HEK293T (cell line): ENCODE data around the gene PRMT7.

Experiments used
- CTCF ChIA-PET: fragments of 350-600 bp; formaldehyde crosslinking; extraction: SDS; loops from one replicate; lab custom pipeline; 2021; ENCODE audit warnings: antibody characterized with exemption, inconsistent platforms; lab: Yijun Ruan, JAX
- POLR2A ChIA-PET: fragments of 350-600 bp; formaldehyde crosslinking; extraction: SDS; loops from one replicate; lab custom pipeline; 2020; ENCODE audit warnings: antibody characterized with exemption, inconsistent platforms; lab: Yijun Ruan, JAX
- DNase-seq: peaks from one replicate; pipeline ENCODE4 v3.0.0; 2012; ENCODE audit warnings: mixed read lengths; ENCODE audit errors: extremely low spot score
- ARNT ChIP-seq: fragments of 450-650 bp; IDR thresholded peaks from 2 replicates; pipeline ENCODE4 v1.6.1; 2017; ENCODE audit warnings: mild to moderate bottlenecking
- BHLHE40 ChIP-seq: fragments of 450-650 bp; IDR thresholded peaks from 2 replicates; pipeline ENCODE4 v1.6.1; 2016; ENCODE audit warnings: mild to moderate bottlenecking, moderate library complexity, borderline replicate concordance
- CTBP1 ChIP-seq: fragments of 450-650 bp; IDR thresholded peaks from 2 replicates; pipeline ENCODE4 v1.6.1; 2016; ENCODE audit warnings: borderline replicate concordance
- ELF4 ChIP-seq: fragments of 450-650 bp; IDR thresholded peaks from 2 replicates; pipeline ENCODE4 v1.6.1; 2017; ENCODE audit warnings: antibody characterized with exemption
- FOXA1 ChIP-seq: fragments of 450-650 bp; IDR thresholded peaks from 2 replicates; pipeline ENCODE4 v1.6.1; 2016; ENCODE audit warnings: mild to moderate bottlenecking
- FOXK2 ChIP-seq: fragments of 450-650 bp; IDR thresholded peaks from 2 replicates; pipeline ENCODE4 v1.6.1; 2016; ENCODE audit warnings: mild to moderate bottlenecking
- FOXM1 ChIP-seq: fragments of 450-650 bp; IDR thresholded peaks from 2 replicates; pipeline ENCODE4 v1.6.1; 2017; ENCODE audit warnings: mild to moderate bottlenecking, borderline replicate concordance
- HDGF ChIP-seq: fragments of 450-650 bp; IDR thresholded peaks from 2 replicates; pipeline ENCODE4 v1.6.1; 2017; ENCODE audit warnings: antibody characterized with exemption, borderline replicate concordance
- L3MBTL2 ChIP-seq: fragments of 450-650 bp; conservative IDR thresholded peaks from 2 replicates; pipeline ENCODE4 v1.6.1; 2016; ENCODE audit warnings: mild to moderate bottlenecking
- LEF1 ChIP-seq: fragments of 450-650 bp; IDR thresholded peaks from 2 replicates; pipeline ENCODE4 v1.6.1; 2017; ENCODE audit warnings: mild to moderate bottlenecking, borderline replicate concordance
- NFRKB ChIP-seq: fragments of 450-650 bp; IDR thresholded peaks from 2 replicates; pipeline ENCODE4 v1.6.1; 2016; ENCODE audit warnings: mild to moderate bottlenecking, moderate library complexity
- SP1 ChIP-seq: fragments of 450-650 bp; IDR thresholded peaks from 2 replicates; pipeline ENCODE4 v1.6.1; 2017
- SUZ12 ChIP-seq: fragments of 450-650 bp; IDR thresholded peaks from 2 replicates; pipeline ENCODE4 v1.6.1; 2016; ENCODE audit warnings: mild to moderate bottlenecking
- TARDBP ChIP-seq: fragments of 450-650 bp; IDR thresholded peaks from 2 replicates; pipeline ENCODE4 v1.6.1; 2016
- ZNF384 ChIP-seq: fragments of 450-650 bp; IDR thresholded peaks from 2 replicates; pipeline ENCODE4 v1.6.1; 2016
- TF ChIP-seq, protein P1 (sequence below): fragments of 450-650 bp; IDR thresholded peaks from 2 replicates; pipeline ENCODE4 v1.6.1; 2016

Gene PRMT7

DNA sequence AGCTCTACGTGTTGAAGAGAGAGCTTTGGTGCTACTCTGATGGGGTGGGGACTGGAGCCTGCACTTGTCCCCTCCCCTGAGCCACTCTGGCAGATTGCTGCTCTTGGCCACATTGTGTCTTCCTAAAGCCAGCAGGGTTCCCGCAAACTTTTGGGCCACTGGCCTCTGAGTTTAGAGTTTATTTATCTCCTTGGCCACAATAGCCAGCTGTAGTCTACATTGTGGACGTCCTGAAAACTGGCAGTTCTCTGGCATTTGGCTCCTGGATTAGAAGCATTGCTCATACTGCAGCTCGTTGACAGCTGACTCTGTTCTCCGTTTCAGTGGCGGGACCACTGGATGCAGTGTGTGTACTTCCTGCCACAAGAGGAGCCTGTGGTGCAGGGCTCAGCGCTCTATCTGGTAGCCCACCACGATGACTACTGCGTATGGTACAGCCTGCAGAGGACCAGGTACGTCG, 34.6 kb downstream of the PRMT7 start:
- TF ChIP-seq, protein P1, sequence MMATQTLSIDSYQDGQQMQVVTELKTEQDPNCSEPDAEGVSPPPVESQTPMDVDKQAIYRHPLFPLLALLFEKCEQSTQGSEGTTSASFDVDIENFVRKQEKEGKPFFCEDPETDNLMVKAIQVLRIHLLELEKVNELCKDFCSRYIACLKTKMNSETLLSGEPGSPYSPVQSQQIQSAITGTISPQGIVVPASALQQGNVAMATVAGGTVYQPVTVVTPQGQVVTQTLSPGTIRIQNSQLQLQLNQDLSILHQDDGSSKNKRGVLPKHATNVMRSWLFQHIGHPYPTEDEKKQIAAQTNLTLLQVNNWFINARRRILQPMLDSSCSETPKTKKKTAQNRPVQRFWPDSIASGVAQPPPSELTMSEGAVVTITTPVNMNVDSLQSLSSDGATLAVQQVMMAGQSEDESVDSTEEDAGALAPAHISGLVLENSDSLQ: no peak
- no peak for TF ChIP-seq BHLHE40
- TF ChIP-seq ARNT: no peak
- TF ChIP-seq NFRKB: no peak
- no peak for TF ChIP-seq HDGF
- no peak for TF ChIP-seq L3MBTL2
- no peak for TF ChIP-seq ZNF384
- no peak for TF ChIP-seq ELF4
- no peak for TF ChIP-seq FOXA1
- ChIA-PET POLR2A (no interaction called here), CTCF (no interaction called here)
- no peak for DNase-seq

DNA sequence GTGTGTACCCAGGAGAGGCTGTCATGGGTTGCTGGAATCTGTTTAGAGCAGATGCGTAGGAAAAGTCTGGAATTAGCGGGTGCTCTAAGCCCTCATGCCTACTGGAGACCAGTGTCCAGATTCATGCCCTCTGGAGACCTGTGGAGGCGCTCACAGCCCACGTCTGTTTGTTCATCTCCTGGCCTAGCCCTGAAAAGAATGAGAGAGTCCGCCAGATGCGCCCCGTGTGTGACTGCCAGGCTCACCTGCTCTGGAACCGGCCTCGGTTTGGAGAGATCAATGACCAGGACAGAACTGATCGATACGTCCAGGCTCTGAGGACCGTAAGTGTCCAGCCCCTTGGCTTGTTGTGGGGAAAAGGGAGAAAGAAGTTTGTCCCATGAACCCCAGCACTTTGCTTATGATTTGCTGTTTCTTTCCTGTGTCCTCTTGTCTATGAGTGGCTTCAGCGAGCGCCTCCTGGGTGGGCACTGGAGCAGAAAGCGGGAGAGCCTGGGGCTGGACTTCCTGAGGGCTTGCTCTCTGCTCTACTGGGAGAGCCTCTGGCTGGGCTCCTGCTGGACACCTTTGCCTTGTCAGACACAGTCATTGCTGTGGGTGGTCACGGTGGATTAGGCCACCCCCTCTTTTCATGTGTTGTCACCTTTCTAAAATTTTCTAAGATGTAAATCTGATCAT, 35.3 kb downstream of the PRMT7 start:
- DNase-seq: no peak
- no peak for TF ChIP-seq ZNF384
- TF ChIP-seq SP1: no peak
- no peak for TF ChIP-seq TARDBP
- no peak for TF ChIP-seq CTBP1
- no peak for TF ChIP-seq FOXK2
- no peak for TF ChIP-seq NFRKB
- TF ChIP-seq HDGF: no peak
- TF ChIP-seq, protein P1: no peak
- ChIA-PET CTCF (no interaction called here), POLR2A (no interaction called here)

DNA sequence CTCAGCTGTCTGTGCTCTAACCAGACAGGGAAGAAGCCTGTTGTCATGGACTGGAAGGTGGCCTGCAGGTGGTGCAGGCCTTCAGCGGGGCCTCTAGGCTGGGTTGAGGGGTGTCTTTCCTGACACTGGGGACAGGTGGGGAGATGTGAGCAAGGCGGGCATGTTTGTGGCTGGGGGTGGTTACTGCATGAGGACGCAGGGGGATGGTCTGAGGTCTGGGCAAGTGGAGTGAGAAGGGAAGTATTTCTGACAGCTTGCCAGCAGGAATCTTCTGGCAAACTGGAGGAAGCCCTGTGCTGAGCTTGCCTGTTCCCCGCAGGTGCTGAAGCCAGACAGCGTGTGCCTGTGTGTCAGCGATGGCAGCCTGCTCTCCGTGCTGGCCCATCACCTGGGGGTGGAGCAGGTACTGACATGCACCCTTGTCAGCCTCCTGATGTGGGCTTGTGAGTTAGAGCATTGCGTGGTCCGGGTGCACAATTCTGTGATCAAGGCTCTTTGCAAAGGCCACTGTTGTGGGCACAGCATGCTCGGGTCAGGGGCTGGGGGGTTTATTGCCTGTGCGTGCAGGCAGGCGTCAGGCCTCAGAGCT, 36.2 kb downstream of the PRMT7 start:
- TF ChIP-seq CTBP1 (no peak), TARDBP (no peak), SP1 (no peak), BHLHE40 (no peak), LEF1 (no peak), ELF4 (no peak), ZNF384 (no peak), FOXK2 (no peak), HDGF (no peak), FOXA1 (no peak), FOXM1 (no peak), ARNT (no peak)
- TF ChIP-seq, protein P1: no peak
- DNase-seq: no peak
- ChIA-PET CTCF (no interaction called here), POLR2A (no interaction called here)

DNA sequence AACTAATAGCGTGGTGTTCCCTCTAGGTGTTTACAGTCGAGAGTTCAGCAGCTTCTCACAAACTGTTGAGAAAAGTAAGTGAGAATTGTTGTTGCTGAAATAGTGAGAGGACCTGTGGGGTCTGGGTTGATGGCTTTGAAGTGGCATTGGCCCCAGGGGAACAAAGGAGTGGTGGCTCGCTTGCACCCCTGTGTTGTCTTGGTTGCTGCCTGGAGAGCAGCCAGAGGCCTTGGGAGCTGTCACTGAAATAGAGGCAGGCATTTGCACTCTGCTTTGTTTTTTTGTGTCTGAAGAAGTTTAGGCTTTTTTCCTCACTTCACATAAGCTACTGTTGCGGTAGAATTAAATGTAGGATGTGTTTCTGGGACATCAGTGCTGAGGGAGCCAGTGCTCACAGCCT, 36.8 kb downstream of the PRMT7 start:
- POLR2A ChIA-PET: no interaction called here
- TF ChIP-seq ELF4 (no peak), FOXK2 (no peak), LEF1 (no peak), ZNF384 (no peak), ARNT (no peak), SUZ12 (no peak), FOXA1 (no peak), FOXM1 (no peak), NFRKB (no peak), CTBP1 (no peak), BHLHE40 (no peak), HDGF (no peak), L3MBTL2 (no peak), SP1 (no peak), TARDBP (no peak)
- TF ChIP-seq, protein P1: no peak
- no peak for DNase-seq
- CTCF ChIA-PET: no interaction called here

DNA sequence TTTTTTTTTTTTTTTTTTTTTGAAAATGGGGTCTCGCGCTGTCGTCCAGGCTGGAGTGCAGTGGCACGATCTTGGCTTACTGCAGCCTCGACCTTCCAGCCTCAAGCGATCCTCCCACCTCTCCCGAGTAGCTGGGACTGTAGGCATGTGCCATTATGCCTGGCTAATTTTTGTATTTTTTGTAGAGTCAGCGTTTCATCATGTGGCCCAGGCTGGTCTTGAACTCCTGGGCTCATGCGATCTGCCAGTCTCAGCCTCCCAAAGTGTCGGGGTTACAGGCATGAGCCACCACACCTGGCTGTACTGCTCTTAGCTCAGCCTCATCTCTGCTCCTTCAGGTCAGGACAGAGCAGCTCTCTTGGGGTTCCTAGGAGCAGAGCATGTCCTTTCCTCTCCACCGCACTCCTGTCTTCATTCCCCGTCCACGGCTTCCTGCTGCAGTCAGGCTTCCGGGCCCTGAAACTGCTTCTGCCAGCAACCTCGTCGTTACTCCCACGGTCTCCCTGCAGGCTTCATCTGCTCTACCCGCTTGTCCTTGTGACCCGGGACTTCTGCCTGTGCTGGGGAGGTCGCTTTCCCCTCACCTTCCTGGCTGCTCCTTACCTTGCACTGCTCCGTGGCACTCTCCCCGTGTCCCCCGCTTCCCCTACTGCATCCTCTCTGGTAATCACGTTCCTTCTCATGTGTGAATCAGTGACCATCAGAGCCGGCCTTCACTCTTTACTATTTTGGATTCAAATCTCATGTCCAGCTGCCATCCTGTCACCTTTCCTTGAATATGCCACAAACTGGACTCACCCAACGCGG, 38.0 kb downstream of the PRMT7 start:
- no peak for DNase-seq
- CTCF ChIA-PET: interaction anchor here (0.6 kb wide), 1 partner anchor 20 kb away, joined by 5 read pairs; no protein-coding TSS in a partner anchor
- no peak for TF ChIP-seq LEF1
- TF ChIP-seq NFRKB: no peak
- TF ChIP-seq, protein P1: no peak
- no peak for TF ChIP-seq ARNT
- TF ChIP-seq TARDBP: no peak
- no peak for TF ChIP-seq HDGF
- POLR2A ChIA-PET: no interaction called here
